ENCODE data around the gene PTPRT. TPM values are rescaled to one million over a fixed set of nuclear protein-coding genes. Genes with fewer than 3 reads are reported as not detected.

Gene PTPRT
- total RNA-seq, 1 experiment from 2014 or later, result not detected

DNA sequence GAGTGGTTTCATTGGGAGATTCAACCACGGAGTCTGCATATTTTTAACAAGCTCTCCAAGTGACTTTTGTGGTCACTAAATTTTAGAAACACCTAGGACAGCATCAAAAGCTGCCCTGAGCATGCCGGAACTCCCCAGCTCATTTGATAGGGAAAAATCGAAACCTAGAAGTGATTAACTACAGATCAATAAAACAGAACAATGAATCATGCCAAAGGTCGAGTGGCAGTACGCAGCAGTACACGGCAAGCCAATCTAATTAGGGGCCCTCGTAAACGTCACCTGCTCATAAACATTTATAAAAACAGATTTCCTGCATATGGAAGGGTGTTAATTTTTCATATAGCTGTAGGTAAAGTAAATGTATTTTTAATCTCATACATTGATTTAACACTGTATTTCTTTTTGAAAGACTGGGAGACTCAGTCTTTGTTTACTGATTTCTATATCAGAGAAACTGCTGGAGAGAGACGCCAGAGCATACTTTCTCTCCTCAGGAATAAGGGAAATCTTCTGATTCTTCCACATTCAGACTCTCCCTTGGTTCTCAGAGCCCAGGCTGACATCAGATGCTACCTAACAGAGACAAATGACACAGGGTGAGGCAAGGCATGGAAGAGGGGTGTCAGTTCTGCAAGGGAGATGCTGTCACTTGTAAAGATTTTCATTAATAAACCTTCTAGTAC is 232.5 kb downstream of the PTPRT start:
- H3K27ac ChIP-seq (ENCODE audit: low read depth, low read length, poor library complexity, severe bottlenecking), result no peak overlapping the region
- intact Hi-C loops (cut with micrococcal nuclease; ENCODE audit: unreplicated experiment), result no loop called here
- H3K9me3 ChIP-seq (ENCODE audit: low read depth, low read length, poor library complexity, severe bottlenecking), result no peaks in the 10 kb centered on the region
- no peak for TF ChIP-seq EZH2 (IDR thresholded peaks at IDR 0.05; ENCODE audit: borderline replicate concordance, low read depth, low read length, poor library complexity, severe bottlenecking)
- no peak for TF ChIP-seq CTCF (conservative IDR thresholded peaks at IDR 0.05; ENCODE audit: low read depth, low read length)
- DNase-seq (ENCODE audit: low spot score), result no peak
- no peak overlapping the region for H3K4me3 ChIP-seq (ENCODE audit: low read depth, low read length, poor library complexity, severe bottlenecking)
- POLR2A ChIA-PET (ENCODE audit: low non-redundant PET), result no interaction called here
- no peaks in the 10 kb centered on the region for H3K36me3 ChIP-seq (ENCODE audit: insufficient read depth, low read length, poor library complexity, severe bottlenecking)
- CTCF ChIA-PET, result no interaction called here
- H3K27me3 ChIP-seq (replicated peaks; ENCODE audit: insufficient read depth, low read depth, low read length, poor library complexity), result peaks cover 8% of the 10 kb centered on the region
- H3K4me1 ChIP-seq (ENCODE audit: insufficient read depth, low read length, poor library complexity, severe bottlenecking), result no peaks in the 10 kb centered on the region
- BruUV-seq (replicated peaks), result no TSS peak

DNA sequence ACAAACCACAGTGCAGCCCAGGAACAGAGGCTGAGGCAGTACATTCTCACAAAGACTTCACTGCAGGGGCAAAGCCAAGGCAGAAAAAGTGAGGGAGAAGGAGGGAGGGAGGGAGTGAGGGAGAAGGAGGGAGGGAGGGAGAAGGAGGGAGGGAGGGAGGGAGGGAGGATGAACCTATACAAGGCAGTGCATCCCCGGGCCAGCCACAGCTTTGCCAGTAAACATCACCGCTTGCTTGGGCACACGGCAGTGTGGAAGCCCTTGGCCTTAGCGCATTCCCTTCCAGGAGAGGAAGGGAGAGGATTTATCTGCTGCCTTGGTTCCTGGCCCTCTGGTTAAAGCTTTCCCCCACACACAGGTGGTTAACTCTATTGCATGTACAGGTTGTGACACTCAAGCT is 234.0 kb downstream of the PTPRT start:
- ChIA-PET CTCF (no interaction called here), POLR2A (ENCODE audit: low non-redundant PET) (no interaction called here)
- Histone ChIP-seq H3K4me1 (ENCODE audit: insufficient read depth, low read length, poor library complexity, severe bottlenecking) (no peaks in the 10 kb centered on the region), H3K9me3 (ENCODE audit: low read depth, low read length, poor library complexity, severe bottlenecking) (no peaks in the 10 kb centered on the region), H3K27me3 (replicated peaks; ENCODE audit: insufficient read depth, low read depth, low read length, poor library complexity) (peaks cover 6% of the 10 kb centered on the region), H3K4me3 (ENCODE audit: low read depth, low read length, poor library complexity, severe bottlenecking) (no peak overlapping the region), H3K36me3 (ENCODE audit: insufficient read depth, low read length, poor library complexity, severe bottlenecking) (no peaks in the 10 kb centered on the region), H3K27ac (ENCODE audit: low read depth, low read length, poor library complexity, severe bottlenecking) (no peak overlapping the region)
- TF ChIP-seq EZH2 (IDR thresholded peaks at IDR 0.05; ENCODE audit: borderline replicate concordance, low read depth, low read length, poor library complexity, severe bottlenecking) (no peak), CTCF (conservative IDR thresholded peaks at IDR 0.05; ENCODE audit: low read depth, low read length) (no peak)
- no peak for DNase-seq (ENCODE audit: low spot score)
- no TSS peak for BruUV-seq (replicated peaks)
- intact Hi-C loops (cut with micrococcal nuclease; ENCODE audit: unreplicated experiment), result no loop called here

- Histone ChIP-seq H3K9me3 (ENCODE audit: low read depth, low read length, poor library complexity, severe bottlenecking) (no peaks in the 10 kb centered on the region), H3K27me3 (replicated peaks; ENCODE audit: insufficient read depth, low read depth, low read length, poor library complexity) (peaks cover 4% of the 10 kb centered on the region), H3K27ac (ENCODE audit: low read depth, low read length, poor library complexity, severe bottlenecking) (no peak overlapping the region), H3K4me1 (ENCODE audit: insufficient read depth, low read length, poor library complexity, severe bottlenecking) (no peaks in the 10 kb centered on the region), H3K4me3 (ENCODE audit: low read depth, low read length, poor library complexity, severe bottlenecking) (no peak overlapping the region), H3K36me3 (ENCODE audit: insufficient read depth, low read length, poor library complexity, severe bottlenecking) (no peaks in the 10 kb centered on the region)
- no peak for DNase-seq (ENCODE audit: low spot score)
- POLR2A ChIA-PET (ENCODE audit: low non-redundant PET), result no interaction called here
- CTCF ChIA-PET, result no interaction called here
- no peak for TF ChIP-seq CTCF (conservative IDR thresholded peaks at IDR 0.05; ENCODE audit: low read depth, low read length)
- no peak for TF ChIP-seq EZH2 (IDR thresholded peaks at IDR 0.05; ENCODE audit: borderline replicate concordance, low read depth, low read length, poor library complexity, severe bottlenecking)
- no TSS peak for BruUV-seq (replicated peaks)
- intact Hi-C loops (cut with micrococcal nuclease; ENCODE audit: unreplicated experiment), result no loop called here
These were observed 234.8 kb downstream of the PTPRT start for GRCh38 chr20:42954951-42955350.
